ENCODE data around the gene MRPL24. TPM values are rescaled to one million over a fixed set of nuclear protein-coding genes. Genes with fewer than 3 reads are reported as not detected.

Gene MRPL24
- total and polyA plus RNA-seq, 10 of the 15 experiments (the other 5 are each of a cell fraction or from before 2014, with no cell fraction given), result 87.4 to 269 (median 134) TPM

- TF ChIP-seq REST (IDR thresholded peaks at IDR 0.05; ENCODE audit: low read depth, low read length) (no peak), RAD51 (IDR thresholded peaks at IDR 0.05) (peak; percentile 54; the same call in 1 of the 2 replicates), PML (IDR thresholded peaks at IDR 0.05; ENCODE audit: low read length) (no peak), STAT3 (IDR thresholded peaks at IDR 0.05; ENCODE audit: low read depth, low read length) (0 out of 2 replicates have a peak, but pooled peaks have one; percentile 25), EP300 (IDR thresholded peaks at IDR 0.05; ENCODE audit: borderline replicate concordance in 1 of 2, control insufficient read depth in 1 of 2, low read depth in 2 of 2, low read length in 2 of 2) (no peak; a peak in 2 of 4 replicates), IRF3 (IDR thresholded peaks at IDR 0.05) (no peak), EZH2 (IDR thresholded peaks at IDR 0.05; ENCODE audit: borderline replicate concordance, control insufficient read depth, low read depth, low read length) (no peak), RELB (IDR thresholded peaks at IDR 0.05; ENCODE audit: low read depth) (peak; percentile 84), POU2F2 (IDR thresholded peaks at IDR 0.05; ENCODE audit: borderline replicate concordance, low read depth, low read length) (no peak; the same call in 2 of the 3 replicates), POLR2A (IDR thresholded peaks at IDR 0.05; ENCODE audit: low read depth, low read length) (peak; percentile 89), HCFC1 (IDR thresholded peaks at IDR 0.05; ENCODE audit: low read length) (peak; percentile 100), MEF2B (IDR thresholded peaks at IDR 0.05; ENCODE audit: partially characterized antibody, poor library complexity, severe bottlenecking) (no peak), PBX3 (IDR thresholded peaks at IDR 0.05; ENCODE audit: insufficient replicate concordance, low read depth, low read length) (no peak), NFIC (IDR thresholded peaks at IDR 0.05; ENCODE audit: low read depth, low read length) (no peak), WRNIP1 (IDR thresholded peaks at IDR 0.05; ENCODE audit: borderline replicate concordance, low read depth, low read length) (peak; percentile 92; the same call in 1 of the 2 replicates), BHLHE40 (IDR thresholded peaks at IDR 0.05; ENCODE audit: borderline replicate concordance in 1 of 2, low read depth in 2 of 2, low read length in 1 of 2) (peak; percentile 30 to 56; a peak in 1 of 4 replicates), NFYA (IDR thresholded peaks at IDR 0.05; ENCODE audit: borderline replicate concordance, low read depth, low read length) (no peak), NKRF (conservative IDR thresholded peaks at IDR 0.05) (peak; percentile 89), CBFB (IDR thresholded peaks at IDR 0.05; ENCODE audit: low read depth) (peak; percentile 33; the same call in 1 of the 2 replicates)
Observed at GRCh38 chr1:156740741-156741480, at the start of gene MRPL24 (continued).
